Measurements from ENCODE around the gene CYP39A1. TPM values are rescaled to one million over a fixed set of nuclear protein-coding genes. Genes with fewer than 3 reads are reported as not detected.

The CYP39A1 gene
- total RNA-seq, 2 donors from 2014 or later: not detected

DNA sequence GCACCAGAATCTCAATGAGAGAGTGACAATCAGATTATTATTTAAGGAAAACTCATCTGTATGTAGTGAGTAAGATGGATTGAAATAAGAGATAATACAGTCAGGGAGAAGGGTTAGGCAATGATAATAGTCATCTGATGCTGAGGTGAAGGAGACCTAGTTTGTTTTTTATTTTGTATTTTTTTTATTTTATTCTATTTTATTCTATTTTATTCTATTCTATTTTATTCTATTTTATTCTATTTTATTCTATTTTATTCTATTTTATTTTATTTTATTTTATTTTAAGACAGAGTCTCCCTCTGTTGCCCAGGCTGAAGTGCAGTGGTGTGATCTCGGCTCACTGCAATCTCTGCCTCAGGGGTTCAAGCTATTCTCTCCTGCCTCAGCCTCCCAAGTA lies 88.7 kb downstream of the CYP39A1 start:
- H3K36me3 Mint-ChIP-seq (ENCODE audit: insufficient read depth in 2 of 2): no peaks in the 10 kb centered on the region
- peaks cover 7% of the 10 kb centered on the region for H3K27me3 Mint-ChIP-seq (ENCODE audit: low read depth)
- no peaks in the 10 kb centered on the region for H3K4me1 Mint-ChIP-seq (ENCODE audit: low read depth)
- peaks cover 2% of the 10 kb centered on the region in 2 donors for H3K9me3 Mint-ChIP-seq
- no peak for DNase-seq
- H3K27ac Mint-ChIP-seq: no peak overlapping the region
- ATAC-seq (replicated peaks in 1 of 2): no peak
- no peak overlapping the region for H3K4me3 Mint-ChIP-seq

DNA sequence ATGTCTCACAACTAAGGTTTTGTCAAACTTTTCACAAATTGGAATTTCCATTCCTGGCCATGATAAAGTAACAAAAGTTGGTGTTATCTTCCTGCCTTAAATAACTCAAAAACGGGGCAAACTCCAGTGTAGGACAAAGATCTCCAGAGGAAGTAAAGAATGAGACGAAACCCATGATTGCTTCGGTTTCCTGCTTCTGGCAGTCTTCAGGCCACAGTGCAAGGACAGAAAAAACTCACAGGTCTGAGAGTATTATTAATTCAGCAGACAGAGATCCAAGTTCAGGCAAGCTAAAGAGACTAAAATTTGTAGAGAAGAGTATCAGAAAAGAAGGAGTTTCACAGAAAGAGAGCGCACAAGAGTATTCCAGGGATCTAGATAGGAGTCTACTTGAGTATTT lies 96.6 kb downstream of the CYP39A1 start:
- no peaks in the 10 kb centered on the region for H3K4me1 Mint-ChIP-seq (ENCODE audit: low read depth)
- no peaks in the 10 kb centered on the region for H3K9me3 Mint-ChIP-seq
- no peak for ATAC-seq (replicated peaks in 1 of 2)
- H3K36me3 Mint-ChIP-seq (ENCODE audit: insufficient read depth in 2 of 2): no peaks in the 10 kb centered on the region
- peaks cover 22% of the 10 kb centered on the region for H3K27me3 Mint-ChIP-seq (ENCODE audit: low read depth)
- no peak overlapping the region for H3K4me3 Mint-ChIP-seq
- H3K27ac Mint-ChIP-seq: no peak overlapping the region
- DNase-seq: no peak

DNA sequence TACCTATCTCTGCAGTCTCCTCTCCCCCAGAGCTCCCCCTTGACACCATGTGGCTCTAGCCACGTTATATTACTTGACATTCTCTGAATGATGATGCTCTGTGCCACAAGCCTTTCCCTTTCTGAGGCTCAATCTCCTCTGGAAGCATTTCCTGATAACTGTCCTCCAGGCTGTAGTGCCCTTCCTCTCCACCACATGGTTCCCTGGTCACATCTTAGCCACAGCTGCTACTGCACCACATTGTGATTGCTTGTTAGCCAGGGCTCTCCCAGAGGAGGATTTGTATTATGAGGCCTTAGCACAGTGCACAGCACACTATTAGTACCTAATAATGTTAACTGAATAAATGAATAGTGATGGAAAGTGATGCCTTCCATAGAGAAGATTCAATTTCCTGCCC lies 97.5 kb downstream of the CYP39A1 start:
- Mint-ChIP-seq H3K4me3 (no peak overlapping the region), H3K9me3 (no peaks in the 10 kb centered on the region), H3K36me3 (ENCODE audit: insufficient read depth in 2 of 2) (no peaks in the 10 kb centered on the region), H3K4me1 (ENCODE audit: low read depth) (no peaks in the 10 kb centered on the region), H3K27ac (no peak overlapping the region), H3K27me3 (ENCODE audit: low read depth) (peaks cover 27% of the 10 kb centered on the region)
- no peak for ATAC-seq (replicated peaks in 1 of 2)
- no peak for DNase-seq

DNA sequence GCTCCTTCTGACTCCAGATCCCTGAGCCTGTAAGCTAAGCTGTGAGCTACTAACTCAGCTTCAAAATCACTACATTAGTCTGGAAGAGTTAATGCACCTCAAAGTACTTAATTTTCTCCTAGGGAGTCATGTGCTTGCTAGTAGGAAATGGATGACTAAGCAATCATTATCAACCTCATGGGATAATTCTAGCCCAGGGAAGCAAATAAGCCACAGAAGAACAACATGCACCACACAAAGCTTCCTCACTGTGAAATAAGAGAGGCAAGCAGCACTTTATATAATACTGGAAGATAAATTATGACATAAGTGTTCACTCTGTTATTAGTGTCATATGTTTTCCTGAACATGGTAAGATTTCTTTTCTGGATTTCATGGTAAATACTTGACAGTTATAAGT lies 103.5 kb downstream of the CYP39A1 start:
- peaks cover 5% of the 10 kb centered on the region for H3K27me3 Mint-ChIP-seq (ENCODE audit: low read depth)
- peaks cover 0 to 2% of the 10 kb centered on the region in 2 donors for H3K9me3 Mint-ChIP-seq
- DNase-seq: no peak
- no peaks in the 10 kb centered on the region for H3K4me1 Mint-ChIP-seq (ENCODE audit: low read depth)
- no peak overlapping the region for H3K4me3 Mint-ChIP-seq
- H3K27ac Mint-ChIP-seq: no peak overlapping the region
- no peak for ATAC-seq (replicated peaks in 1 of 2)
- no peaks in the 10 kb centered on the region for H3K36me3 Mint-ChIP-seq (ENCODE audit: insufficient read depth in 2 of 2)

DNA sequence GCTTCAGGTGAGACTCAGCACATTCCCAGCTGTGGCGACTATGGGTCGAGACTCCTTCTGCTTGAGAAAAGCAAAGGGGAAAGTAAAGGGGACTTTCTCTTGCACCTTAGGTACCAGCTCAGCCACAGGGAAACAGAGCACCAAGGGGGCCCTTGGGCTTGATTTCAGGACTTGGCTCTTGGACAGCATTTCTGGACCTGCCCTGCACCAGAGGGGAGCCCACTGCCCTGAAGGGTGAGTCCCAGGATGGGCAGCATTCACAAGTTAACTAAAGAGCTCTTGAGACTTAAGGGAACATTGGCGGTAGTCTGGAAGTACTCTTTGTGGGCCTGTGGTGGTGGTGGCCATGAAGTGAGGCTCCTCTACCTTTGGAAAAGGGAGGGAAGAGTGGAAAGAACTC lies 111.1 kb downstream of the CYP39A1 start:
- Mint-ChIP-seq H3K27me3 (ENCODE audit: low read depth) (peaks cover 18% of the 10 kb centered on the region), H3K9me3 (peaks cover 4% of the 10 kb centered on the region in 2 donors), H3K27ac (no peak overlapping the region), H3K4me3 (no peak overlapping the region), H3K4me1 (ENCODE audit: low read depth) (no peaks in the 10 kb centered on the region), H3K36me3 (ENCODE audit: insufficient read depth in 2 of 2) (peaks cover 2 to 3% of the 10 kb centered on the region in 2 donors)
- DNase-seq: no peak
- no peak for ATAC-seq (replicated peaks in 1 of 2)

DNA sequence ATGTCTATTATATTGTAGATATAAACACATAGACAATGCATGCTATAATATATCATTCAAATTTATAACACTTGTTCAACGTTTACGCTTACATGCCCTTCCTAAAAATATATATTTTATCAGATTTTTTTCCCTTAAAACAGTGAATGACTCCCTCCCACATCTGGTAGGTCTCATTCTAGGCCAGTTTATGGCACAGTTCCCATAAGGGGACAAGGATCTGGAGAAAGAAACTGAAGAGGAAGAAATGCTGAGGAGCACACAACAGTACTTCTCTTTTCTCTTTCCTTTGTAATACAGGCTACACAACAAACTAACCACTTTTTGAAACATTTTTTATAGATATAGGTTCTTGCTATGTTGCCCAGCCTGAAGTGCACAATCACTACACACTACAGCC lies 112.8 kb downstream of the CYP39A1 start:
- H3K9me3 Mint-ChIP-seq: peaks cover 2 to 8% of the 10 kb centered on the region in 2 donors
- peaks cover 2 to 3% of the 10 kb centered on the region in 2 donors for H3K36me3 Mint-ChIP-seq (ENCODE audit: insufficient read depth in 2 of 2)
- peaks cover 24% of the 10 kb centered on the region for H3K27me3 Mint-ChIP-seq (ENCODE audit: low read depth)
- DNase-seq (no peak), ATAC-seq (replicated peaks in 1 of 2) (no peak)
- no peaks in the 10 kb centered on the region for H3K4me1 Mint-ChIP-seq (ENCODE audit: low read depth)
- no peak overlapping the region for H3K4me3 Mint-ChIP-seq
- H3K27ac Mint-ChIP-seq: no peak overlapping the region

DNA sequence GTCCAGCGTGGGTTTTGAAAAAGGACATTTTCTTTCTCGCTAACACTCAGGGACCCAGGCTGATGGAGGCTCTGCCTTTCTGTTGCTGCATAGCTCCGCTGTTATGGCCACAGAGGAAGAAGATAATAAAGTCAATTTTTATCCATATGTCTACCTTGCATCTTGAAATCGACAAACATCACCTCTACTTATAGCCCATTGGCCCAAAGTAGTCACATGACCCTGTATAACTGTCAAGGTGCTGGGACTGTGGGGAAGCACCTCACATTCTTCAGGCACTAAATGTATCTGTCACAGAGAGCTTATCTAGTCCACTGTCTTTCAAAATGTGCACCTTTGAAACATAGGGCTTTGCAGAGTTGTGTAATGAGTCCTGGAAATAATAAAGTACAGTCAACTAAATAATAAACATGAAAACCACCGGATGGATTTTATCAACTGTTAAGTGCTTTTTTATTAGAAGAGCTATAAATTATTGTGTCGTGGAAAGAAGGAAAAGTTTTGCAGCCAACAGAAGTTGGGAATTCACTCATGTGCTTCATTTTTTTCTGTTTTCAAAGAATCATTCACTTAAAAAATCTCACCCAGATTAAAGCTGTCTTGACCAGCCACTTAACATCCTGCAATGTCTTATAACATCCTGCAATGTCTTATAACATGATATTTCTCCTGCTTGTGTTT lies 113.7 kb downstream of the CYP39A1 start:
- Mint-ChIP-seq H3K9me3 (peaks cover 2 to 8% of the 10 kb centered on the region in 2 donors), H3K27ac (no peak overlapping the region), H3K4me1 (ENCODE audit: low read depth) (no peaks in the 10 kb centered on the region), H3K36me3 (ENCODE audit: insufficient read depth in 2 of 2) (peaks cover 2 to 3% of the 10 kb centered on the region in 2 donors), H3K4me3 (no peak overlapping the region), H3K27me3 (ENCODE audit: low read depth) (peaks cover 24% of the 10 kb centered on the region)
- no peak for DNase-seq
- no peak for ATAC-seq (replicated peaks in 1 of 2)

DNA sequence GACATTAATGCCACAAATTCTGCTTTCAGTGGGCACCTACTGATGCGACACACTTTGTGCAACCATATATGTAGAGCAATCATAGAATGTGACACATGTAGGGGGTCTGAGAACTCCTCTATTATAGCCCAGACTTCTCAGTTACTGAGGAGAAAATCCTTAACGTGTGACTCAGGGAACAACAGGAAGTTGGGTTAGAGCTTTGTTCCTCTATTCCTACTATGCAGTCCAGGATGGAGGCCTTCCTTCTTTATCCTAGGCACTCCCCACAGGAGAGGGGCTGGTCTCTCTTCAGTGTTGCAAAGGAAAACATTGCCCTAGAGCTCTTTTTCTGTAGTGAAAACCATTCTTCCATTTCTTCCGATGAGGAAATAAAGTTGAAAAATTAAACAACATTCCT lies 121.7 kb downstream of the CYP39A1 start:
- Mint-ChIP-seq H3K9me3 (peaks cover 0 to 4% of the 10 kb centered on the region in 2 donors), H3K4me1 (ENCODE audit: low read depth) (no peaks in the 10 kb centered on the region), H3K4me3 (no peak overlapping the region), H3K27ac (no peak overlapping the region), H3K27me3 (ENCODE audit: low read depth) (peaks cover 31% of the 10 kb centered on the region), H3K36me3 (ENCODE audit: insufficient read depth in 2 of 2) (no peaks in the 10 kb centered on the region)
- DNase-seq (no peak), ATAC-seq (replicated peaks in 1 of 2) (no peak)

DNA sequence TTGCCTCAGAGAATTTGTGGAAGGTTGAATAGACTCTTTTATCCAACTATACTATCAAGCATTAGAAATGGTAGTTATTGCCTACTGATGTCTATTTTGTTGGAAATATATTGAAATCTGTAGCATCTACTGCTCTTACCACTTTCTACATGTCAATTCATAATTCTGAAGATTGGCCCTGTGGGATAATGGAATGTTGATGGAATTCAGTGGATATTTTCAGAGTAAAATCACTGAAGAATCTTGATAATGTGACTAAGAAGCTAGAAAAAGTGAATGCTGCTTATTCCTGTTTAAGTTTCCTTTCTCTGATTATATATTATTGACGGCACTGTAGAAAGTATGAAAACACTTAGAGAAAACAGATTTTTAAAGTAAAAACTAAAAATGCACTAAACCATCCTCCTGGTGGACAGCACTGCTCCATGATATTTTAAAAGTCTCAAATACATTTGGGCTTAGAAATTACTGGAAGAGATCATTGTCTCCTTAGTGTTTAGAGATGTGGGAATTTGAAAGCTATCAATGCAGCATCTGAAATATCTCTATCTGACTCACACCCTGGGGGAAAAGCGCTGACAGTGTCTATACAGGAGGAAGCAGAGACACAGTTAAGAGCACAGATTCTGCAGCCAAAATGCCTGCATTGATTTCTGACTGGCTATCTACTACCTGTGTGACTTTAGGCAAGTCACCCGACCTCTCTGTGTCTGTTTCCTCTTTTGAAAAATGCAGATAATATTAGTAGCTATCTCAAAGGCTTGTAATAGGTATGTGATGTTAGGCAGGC lies 123.5 kb downstream of the CYP39A1 start:
- ATAC-seq (replicated peaks in 1 of 2): no peak
- Mint-ChIP-seq H3K4me1 (ENCODE audit: low read depth) (no peaks in the 10 kb centered on the region), H3K36me3 (ENCODE audit: insufficient read depth in 2 of 2) (no peaks in the 10 kb centered on the region), H3K9me3 (no peaks in the 10 kb centered on the region), H3K27me3 (ENCODE audit: low read depth) (peaks cover 25% of the 10 kb centered on the region), H3K27ac (no peak overlapping the region), H3K4me3 (no peak overlapping the region)
- DNase-seq: no peak

DNA sequence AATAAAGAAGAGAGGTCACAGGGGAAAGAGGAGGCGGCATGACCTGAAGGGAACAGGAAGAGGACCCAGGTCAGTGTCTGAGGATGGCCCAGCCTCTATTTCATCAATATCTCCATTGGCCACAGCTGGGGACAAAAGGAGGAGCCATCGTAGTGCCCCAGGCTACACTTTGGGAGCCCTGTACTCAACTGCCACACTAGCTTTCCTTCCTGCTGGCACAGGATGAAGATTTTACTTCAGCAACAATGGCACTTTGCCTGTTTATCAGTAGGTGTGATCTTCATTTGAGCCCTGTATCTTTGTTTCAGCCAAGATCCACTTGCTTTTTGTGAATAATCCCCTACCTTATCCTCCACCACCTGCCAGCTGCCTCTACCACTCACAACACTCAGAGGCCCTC lies 126.0 kb downstream of the CYP39A1 start:
- no peak for ATAC-seq (replicated peaks in 1 of 2)

DNA sequence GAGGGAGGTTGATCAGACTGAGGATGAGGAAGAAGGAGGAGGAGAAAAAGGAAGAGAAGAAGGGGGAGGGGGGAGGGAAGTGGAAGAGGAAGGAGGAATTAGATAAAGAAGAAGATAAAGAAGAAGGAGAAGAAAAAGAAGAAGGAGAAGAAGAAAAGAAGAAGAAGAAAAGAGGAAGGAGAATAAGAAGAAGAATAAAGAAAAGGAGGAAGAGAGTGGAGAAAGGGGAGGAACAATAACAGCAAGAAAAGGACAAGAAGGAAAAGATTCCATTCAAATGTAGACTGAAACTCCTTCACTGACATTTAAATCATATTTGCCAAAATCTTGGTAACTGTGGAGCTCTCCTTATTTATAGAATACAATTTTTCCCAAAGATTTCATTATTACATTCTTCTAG lies 127.0 kb downstream of the CYP39A1 start:
- Mint-ChIP-seq H3K36me3 (ENCODE audit: insufficient read depth in 2 of 2) (no peaks in the 10 kb centered on the region), H3K4me3 (no peak overlapping the region), H3K4me1 (ENCODE audit: low read depth) (no peaks in the 10 kb centered on the region), H3K9me3 (no peaks in the 10 kb centered on the region), H3K27ac (no peak overlapping the region), H3K27me3 (ENCODE audit: low read depth) (peaks cover 22% of the 10 kb centered on the region)
- DNase-seq (no peak), ATAC-seq (replicated peaks in 1 of 2) (no peak)

More for the DNA sequence above, 126.0 kb downstream of the CYP39A1 start:
- H3K27ac Mint-ChIP-seq: no peak overlapping the region
- no peaks in the 10 kb centered on the region for H3K4me1 Mint-ChIP-seq (ENCODE audit: low read depth)
- no peak for DNase-seq
- no peak overlapping the region for H3K4me3 Mint-ChIP-seq
- no peaks in the 10 kb centered on the region for H3K9me3 Mint-ChIP-seq
- peaks cover 23% of the 10 kb centered on the region for H3K27me3 Mint-ChIP-seq (ENCODE audit: low read depth)
- H3K36me3 Mint-ChIP-seq (ENCODE audit: insufficient read depth in 2 of 2): no peaks in the 10 kb centered on the region

DNA sequence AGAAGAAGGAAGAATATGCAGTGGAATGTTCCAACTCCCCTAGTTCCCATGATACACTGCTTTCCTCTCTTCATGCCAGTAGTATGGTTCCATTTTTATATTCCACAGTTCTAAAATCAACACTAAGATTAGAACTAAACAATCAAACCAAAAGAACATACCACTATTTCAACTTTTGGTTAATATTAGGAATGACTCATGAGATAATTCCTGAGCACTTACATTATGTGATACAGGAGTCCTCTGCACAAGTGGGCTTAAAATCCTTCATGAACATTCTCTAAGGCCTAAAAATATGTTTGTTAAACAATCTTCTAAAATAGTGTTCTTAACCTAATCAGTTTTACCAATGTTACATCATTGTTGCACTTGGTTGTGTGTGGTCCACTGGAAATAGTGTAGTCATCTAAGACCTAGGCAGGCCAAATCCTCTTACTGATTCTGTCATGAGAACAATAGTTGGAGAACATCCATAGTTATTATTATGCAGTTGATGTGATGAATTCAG lies 131.1 kb downstream of the CYP39A1 start:
- DNase-seq (no peak), ATAC-seq (replicated peaks in 1 of 2) (no peak)
- H3K4me1 Mint-ChIP-seq (ENCODE audit: low read depth): no peaks in the 10 kb centered on the region
- no peak overlapping the region for H3K27ac Mint-ChIP-seq
- no peaks in the 10 kb centered on the region for H3K9me3 Mint-ChIP-seq
- H3K36me3 Mint-ChIP-seq (ENCODE audit: insufficient read depth in 2 of 2): no peaks in the 10 kb centered on the region
- H3K27me3 Mint-ChIP-seq (ENCODE audit: low read depth): peaks cover 8% of the 10 kb centered on the region
- H3K4me3 Mint-ChIP-seq: no peak overlapping the region

DNA sequence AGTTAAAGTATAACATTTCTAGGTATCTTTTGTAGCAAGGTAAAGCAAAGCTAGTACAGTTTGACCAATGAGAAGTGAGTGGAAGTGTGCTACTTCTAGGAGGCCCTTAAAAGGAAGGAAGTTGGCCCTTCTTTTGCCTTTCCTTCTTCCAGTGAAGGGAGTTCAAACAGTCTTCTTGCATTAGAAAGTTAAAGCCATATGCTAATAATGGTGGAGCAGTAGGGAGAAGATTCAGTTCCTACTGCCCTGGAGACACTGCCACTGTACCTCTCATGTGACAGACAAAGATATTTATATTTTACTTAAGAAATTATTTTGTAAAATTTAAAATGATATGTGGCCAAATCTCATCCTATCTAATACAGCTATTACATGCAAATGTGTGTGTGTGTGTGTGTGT lies 135.4 kb downstream of the CYP39A1 start:
- Mint-ChIP-seq H3K4me3 (no peak overlapping the region), H3K27me3 (ENCODE audit: low read depth) (peaks cover 5% of the 10 kb centered on the region), H3K9me3 (no peaks in the 10 kb centered on the region), H3K36me3 (ENCODE audit: insufficient read depth in 2 of 2) (no peaks in the 10 kb centered on the region), H3K27ac (peak overlapping the region; percentile 73), H3K4me1 (ENCODE audit: low read depth) (no peaks in the 10 kb centered on the region)
- ATAC-seq (replicated peaks in 1 of 2) (no peak), DNase-seq (no peak)
